Chondrocyte (in vitro differentiated cells): ENCODE results near the gene CALHM3. TPM values are rescaled to one million over a fixed set of nuclear protein-coding genes. Genes with fewer than 3 reads are reported as not detected.

Experiments used
- DNase-seq: peaks from one replicate; pipeline ENCODE4 v3.0.0; 2021; ENCODE audit warnings: mixed read lengths, low spot score
- H3K27ac Mint-ChIP-seq: one replicate; pipeline ENCODE4 v1.8.0; 2021; ENCODE audit warnings: mild to moderate bottlenecking, moderate library complexity, mixed read lengths; ENCODE audit not compliant: unreplicated experiment
- H3K27me3 Mint-ChIP-seq: 2 replicates; pipeline ENCODE4 v1.8.0; 2021; ENCODE audit warnings: low read depth, mixed read lengths
- H3K36me3 Mint-ChIP-seq: 2 replicates; pipeline ENCODE4 v1.8.0; 2021; ENCODE audit warnings: low read depth, mixed read lengths
- H3K4me1 Mint-ChIP-seq: 2 replicates; pipeline ENCODE4 v1.8.0; 2021; ENCODE audit warnings: low read depth, mild to moderate bottlenecking, mixed read lengths
- H3K4me3 Mint-ChIP-seq: one replicate; pipeline ENCODE4 v1.8.0; 2021; ENCODE audit warnings: mild to moderate bottlenecking, moderate library complexity, mixed read lengths; ENCODE audit not compliant: unreplicated experiment
- H3K9me3 Mint-ChIP-seq: 2 replicates; pipeline ENCODE4 v1.8.0; 2021; ENCODE audit warnings: low read depth, mixed read lengths
- CTCF ChIP-seq: fragments of 200-600 bp; sonication (generic); IDR thresholded peaks from 2 replicates; pipeline ENCODE4 v1.5.0; 2021; ENCODE audit warnings: antibody characterized with exemption, mild to moderate bottlenecking, moderate library complexity
- total RNA-seq: library from RNA; stranded (reverse); gene quantifications from 3 replicates; pipeline ENCODE4 v1.2.1, GENCODE V29; 2021

Gene CALHM3
- total RNA-seq, 1 donor from 2014 or later, result not detected

- Mint-ChIP-seq H3K36me3 (peaks cover 27% of the 10 kb centered on the region), H3K4me3 (no peak overlapping the region), H3K4me1 (peaks cover 7% of the 10 kb centered on the region), H3K27ac (no peak overlapping the region), H3K27me3 (no peaks in the 10 kb centered on the region), H3K9me3 (no peaks in the 10 kb centered on the region)
- no peak for TF ChIP-seq CTCF
- DNase-seq, result no peak
These were observed 47.1 kb downstream of the CALHM3 start for GRCh38 chr10:103431902-103432301.

GRCh38 chr10:103429647-103430046, 49.4 kb downstream of the CALHM3 start:
- Mint-ChIP-seq H3K9me3 (no peaks in the 10 kb centered on the region), H3K27me3 (no peaks in the 10 kb centered on the region), H3K4me1 (peaks cover 7% of the 10 kb centered on the region), H3K36me3 (peaks cover 29% of the 10 kb centered on the region), H3K4me3 (no peak overlapping the region), H3K27ac (no peak overlapping the region)
- no peak for DNase-seq
- no peak for TF ChIP-seq CTCF

- no peak overlapping the region for H3K4me3 Mint-ChIP-seq
- H3K9me3 Mint-ChIP-seq, result no peaks in the 10 kb centered on the region
- H3K27me3 Mint-ChIP-seq, result no peaks in the 10 kb centered on the region
- no peak for DNase-seq
- H3K4me1 Mint-ChIP-seq, result peaks cover 7% of the 10 kb centered on the region
- no peak overlapping the region for H3K27ac Mint-ChIP-seq
- TF ChIP-seq CTCF, result no peak
- peaks cover 35% of the 10 kb centered on the region for H3K36me3 Mint-ChIP-seq
These were observed 49.9 kb downstream of the CALHM3 start for GRCh38 chr10:103428989-103429643.

- Mint-ChIP-seq H3K36me3 (peaks cover 41% of the 10 kb centered on the region), H3K9me3 (no peaks in the 10 kb centered on the region), H3K27me3 (no peaks in the 10 kb centered on the region), H3K27ac (no peak overlapping the region), H3K4me1 (no peaks in the 10 kb centered on the region), H3K4me3 (no peak overlapping the region)
- DNase-seq, result no peak
- TF ChIP-seq CTCF, result no peak
These were observed 51.2 kb downstream of the CALHM3 start for GRCh38 chr10:103427866-103428265.

- Mint-ChIP-seq H3K27ac (no peak overlapping the region), H3K4me1 (no peaks in the 10 kb centered on the region), H3K4me3 (no peak overlapping the region), H3K27me3 (no peaks in the 10 kb centered on the region), H3K36me3 (peaks cover 54% of the 10 kb centered on the region), H3K9me3 (no peaks in the 10 kb centered on the region)
- no peak for TF ChIP-seq CTCF
- DNase-seq, result no peak
These were observed 55.3 kb downstream of the CALHM3 start for GRCh38 chr10:103423748-103424147.

Other genes with a start within 250 kb of the CALHM3 start
- gene RPEL1, start 233.4 kb downstream of the CALHM3 start, total RNA-seq, result not detected in 3 replicates
- 10.4 to 31.1 TPM (median 30.1 TPM) in 3 replicates for gene INA, start 202.1 kb downstream of the CALHM3 start, total RNA-seq
- gene PCGF6, start 128.1 kb downstream of the CALHM3 start, total RNA-seq, result 9.9 to 12.2 TPM (median 11.4 TPM) in 3 replicates
- gene TAF5, start 111.3 kb downstream of the CALHM3 start, total RNA-seq, result 3.1 to 3.9 TPM (median 3.3 TPM) in 3 replicates
- 297 to 326 TPM (median 299 TPM) in 3 replicates for gene ATP5MK, start 82.8 kb downstream of the CALHM3 start, total RNA-seq
- gene PDCD11, start 82.6 kb downstream of the CALHM3 start, total RNA-seq, result 24.7 to 33.0 TPM (median 27.9 TPM) in 3 replicates
- 1.3 to 10.9 TPM (median 9.9 TPM) in 3 replicates for gene CALHM2, start 26.9 kb downstream of the CALHM3 start, total RNA-seq
- not detected in 3 replicates for gene CALHM1, start 20.3 kb downstream of the CALHM3 start, total RNA-seq
- gene NEURL1, start 14.5 kb upstream of the CALHM3 start, total RNA-seq, result 0.05 TPM in 1 of 3 replicates, not detected in the others